Kidney epithelial cell (primary cell): ENCODE data around the gene LIME1. TPM values are rescaled to one million over a fixed set of nuclear protein-coding genes. Genes with fewer than 3 reads are reported as not detected.

ENCODE experiments used
- DNase-seq: peaks from one replicate; pipeline ENCODE4 v3.0.0-alpha.2; 2010; ENCODE audit warnings: low read depth
- H3K27me3 ChIP-seq: 2 replicates; pipeline ENCODE4 v1.6.0; 2011; ENCODE audit warnings: low read length; ENCODE audit not compliant: control insufficient read depth, insufficient read depth
- H3K36me3 ChIP-seq: 2 replicates; pipeline ENCODE4 v1.5.1; 2011; ENCODE audit warnings: low read length; ENCODE audit not compliant: control insufficient read depth, insufficient read depth
- H3K4me3 ChIP-seq: 2 replicates; pipeline ENCODE4 v1.5.1; 2011; ENCODE audit warnings: low read depth, mild to moderate bottlenecking, control low read depth, low read length
- CTCF ChIP-seq: IDR thresholded peaks from 2 replicates; pipeline ENCODE4 v1.5.1; 2011; ENCODE audit warnings: mild to moderate bottlenecking, moderate library complexity, low read length, control low read depth, inconsistent platforms; ENCODE audit not compliant: insufficient read depth, poor library complexity, severe bottlenecking
- total RNA-seq: library from RNA; depleted of rRNA; stranded (reverse); fragments of >200 nt; gene quantifications from 2 replicates; pipeline ENCODE4 v1.2.3, GENCODE V29; 2015

The LIME1 gene
- total RNA-seq, 1 donor from 2014 or later, result 9.4 TPM

GRCh38 chr20:63783970-63784369 is 47.5 kb downstream of the LIME1 start:
- Histone ChIP-seq H3K27me3 (no peaks in the 10 kb centered on the region), H3K4me3 (no peak overlapping the region), H3K36me3 (no peaks in the 10 kb centered on the region)
- TF ChIP-seq CTCF, result no peak
- DNase-seq, result no peak

GRCh38 chr20:63785691-63786131 is 49.2 kb downstream of the LIME1 start:
- no peak for TF ChIP-seq CTCF
- Histone ChIP-seq H3K4me3 (no peak overlapping the region), H3K27me3 (no peaks in the 10 kb centered on the region), H3K36me3 (no peaks in the 10 kb centered on the region)
- DNase-seq, result no peak

GRCh38 chr20:63787302-63787701 is 50.8 kb downstream of the LIME1 start:
- no peak overlapping the region for H3K4me3 ChIP-seq
- no peak for DNase-seq
- no peak for TF ChIP-seq CTCF
- peaks cover 3% of the 10 kb centered on the region for H3K27me3 ChIP-seq
- H3K36me3 ChIP-seq, result no peaks in the 10 kb centered on the region

GRCh38 chr20:63787749-63788148 is 51.3 kb downstream of the LIME1 start:
- TF ChIP-seq CTCF, result no peak
- Histone ChIP-seq H3K36me3 (no peaks in the 10 kb centered on the region), H3K4me3 (no peak overlapping the region), H3K27me3 (peaks cover 3% of the 10 kb centered on the region)
- no peak for DNase-seq

Other genes with a start within 250 kb of the LIME1 start
- 14.9 and 18.0 TPM in 2 replicates for gene EEF1A2, start 237.6 kb upstream of the LIME1 start, total RNA-seq
- gene PPDPF, start 215.9 kb upstream of the LIME1 start, total RNA-seq, result 114 and 211 TPM in 2 replicates
- gene PTK6, start 199.3 kb upstream of the LIME1 start, total RNA-seq, result 0.33 and 0.55 TPM in 2 replicates
- gene SRMS, start 188.9 kb upstream of the LIME1 start, total RNA-seq, result 0.48 TPM in 1 of 2 replicates, not detected in the other
- gene FNDC11, start 182.5 kb upstream of the LIME1 start, total RNA-seq, result 0.68 and 1.1 TPM in 2 replicates
- 69.2 and 85.2 TPM in 2 replicates for gene HELZ2, start 162.4 kb upstream of the LIME1 start, total RNA-seq
- gene GMEB2, start 109.6 kb upstream of the LIME1 start, total RNA-seq, result 14.4 and 17.7 TPM in 2 replicates
- 40.8 and 41.1 TPM in 2 replicates for gene STMN3, start 83.2 kb upstream of the LIME1 start, total RNA-seq
- gene RTEL1, start 78.4 kb upstream of the LIME1 start, total RNA-seq, result 18.6 and 30.7 TPM in 2 replicates
- 97.0 and 119 TPM in 2 replicates for gene TNFRSF6B, start 40.0 kb upstream of the LIME1 start, total RNA-seq
- gene ARFRP1, start 28.7 kb upstream of the LIME1 start, total RNA-seq, result 47.7 and 56.9 TPM in 2 replicates
- gene ZGPAT, start 28.6 kb upstream of the LIME1 start, total RNA-seq, result 39.8 and 42.6 TPM in 2 replicates
- 50.2 and 91.1 TPM in 2 replicates for gene SLC2A4RG, start 3.1 kb downstream of the LIME1 start, total RNA-seq
- 7.2 and 7.8 TPM in 2 replicates for gene ZBTB46, start 94.6 kb downstream of the LIME1 start, total RNA-seq
- gene ABHD16B, start 124.8 kb downstream of the LIME1 start, total RNA-seq, result not detected in 2 replicates
- 166 and 177 TPM in 2 replicates for gene TPD52L2, start 128.6 kb downstream of the LIME1 start, total RNA-seq
- gene DNAJC5, start 158.5 kb downstream of the LIME1 start, total RNA-seq, result 53.9 and 57.2 TPM in 2 replicates
- gene UCKL1, start 219.8 kb downstream of the LIME1 start, total RNA-seq, result 19.6 and 25.6 TPM in 2 replicates
- gene ZNF512B, start 233.3 kb downstream of the LIME1 start, total RNA-seq, result 10.8 TPM in 2 replicates
- 8.0 and 9.6 TPM in 2 replicates for gene SAMD10, start 243.0 kb downstream of the LIME1 start, total RNA-seq
- 75.4 and 78.5 TPM in 2 replicates for gene PRPF6, start 244.5 kb downstream of the LIME1 start, total RNA-seq